Activated T-cell treated with anti-CD3 and anti-CD28 coated beads, Interleukin-2, amount 50 U/mL, for 72 hours (primary cell): ENCODE data around the gene GTF2IRD1. TPM values are rescaled to one million over a fixed set of nuclear protein-coding genes. Genes with fewer than 3 reads are reported as not detected.

Experiments
- ATAC-seq, 2 donors: fragments of 150-1000 bp; cut with Tn5 transposase; replicated peaks in 1 of 2; 2 replicates each; pipeline ENCODE4 v1.10.0; 2021; ENCODE audit warnings: moderate library complexity in 2 of 2, mild to moderate bottlenecking in 1 of 2
- DNase-seq, 2 donors: peaks; one replicate each; pipeline ENCODE4 v3.0.0; 2021 to 2022; ENCODE audit warnings: mixed read lengths in 1 of 2
- H3K27ac Mint-ChIP-seq: one replicate; pipeline ENCODE4 v1.8.0; 2022; ENCODE audit warnings: mild to moderate bottlenecking, moderate library complexity, mixed read lengths
- H3K27me3 Mint-ChIP-seq: one replicate; pipeline ENCODE4 v1.8.0; 2022; ENCODE audit warnings: low read depth, mixed read lengths
- H3K36me3 Mint-ChIP-seq, 2 donors: one replicate each; pipeline ENCODE4 v1.8.0; 2022; ENCODE audit warnings: mixed read lengths in 2 of 2, mild to moderate bottlenecking in 1 of 2; ENCODE audit not compliant: insufficient read depth in 2 of 2
- H3K4me1 Mint-ChIP-seq: one replicate; pipeline ENCODE4 v1.8.0; 2022; ENCODE audit warnings: low read depth, mixed read lengths
- H3K4me3 Mint-ChIP-seq, 2 donors: one replicate each; pipeline ENCODE4 v1.8.0; 2022; ENCODE audit warnings: mild to moderate bottlenecking in 2 of 2, mixed read lengths in 2 of 2, moderate library complexity in 2 of 2
- H3K9me3 Mint-ChIP-seq, 2 donors: one replicate each; pipeline ENCODE4 v1.8.0; 2022; ENCODE audit warnings: mixed read lengths in 2 of 2
- total RNA-seq, 2 donors: library from RNA; stranded (reverse); gene quantifications; one replicate each; pipeline ENCODE4 v1.2.3, GENCODE V29; 2022

GTF2IRD1 gene
- total RNA-seq, 2 donors from 2014 or later: 3.1 to 4.6 TPM

DNA sequence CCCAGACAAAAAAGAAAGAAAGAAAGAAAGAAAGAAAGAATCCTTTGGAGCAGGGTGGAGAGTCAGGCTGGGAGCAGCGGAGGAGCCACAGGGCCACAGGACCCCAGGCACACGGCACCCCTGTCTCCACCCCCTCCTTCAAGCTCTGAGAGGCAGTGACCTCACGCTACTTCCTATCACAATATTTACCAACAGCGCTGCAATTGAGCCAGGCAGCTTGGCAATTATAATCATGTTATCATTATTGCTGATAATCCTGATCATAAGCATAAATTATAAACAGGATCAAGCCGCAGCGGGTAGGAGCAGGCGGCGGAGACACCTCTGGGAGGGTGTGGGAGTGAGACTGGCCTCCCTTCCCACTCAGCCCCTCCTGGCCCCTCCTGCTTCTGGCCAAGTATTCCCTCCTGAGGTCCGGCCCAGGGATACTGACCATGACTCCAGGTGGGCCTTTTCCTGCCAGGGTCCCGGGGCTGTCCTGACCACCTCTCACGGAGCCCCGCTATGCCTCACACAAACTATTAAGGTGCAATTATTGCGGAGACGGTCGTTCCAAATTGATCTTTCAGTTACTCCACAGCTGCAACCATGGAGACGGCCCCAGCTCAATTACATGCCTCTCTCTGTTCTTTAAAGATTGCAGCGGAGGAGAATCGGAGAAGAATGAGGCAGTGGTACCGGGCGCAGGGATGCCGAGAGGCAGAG lies 10.0 kb upstream of the GTF2IRD1 start:
- ATAC-seq: no peak

DNA sequence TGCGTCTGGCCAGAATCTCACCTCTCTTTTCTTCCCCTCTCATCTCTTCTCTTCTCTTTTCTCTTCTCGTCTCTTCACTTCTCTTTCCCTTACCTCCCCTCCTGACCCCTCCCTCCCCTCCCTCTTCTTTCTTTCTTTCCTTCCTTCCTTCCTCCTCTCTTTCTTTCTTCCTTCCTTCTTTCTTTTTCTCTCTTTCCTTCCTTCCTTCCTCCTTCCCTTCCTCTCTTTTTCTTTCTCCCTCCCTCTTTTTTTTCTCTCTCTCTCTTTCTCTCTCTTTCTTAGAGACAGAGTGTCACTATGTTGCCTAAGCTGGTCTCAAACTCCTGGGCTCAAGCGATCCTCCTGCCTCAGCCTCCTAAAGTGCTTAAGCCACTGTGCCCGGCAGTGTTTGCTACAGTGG lies 4.6 kb upstream of the GTF2IRD1 start:
- Mint-ChIP-seq H3K27ac (no peak overlapping the region), H3K4me3 (no peak overlapping the region), H3K9me3 (no peaks in the 10 kb centered on the region), H3K4me1 (peaks cover 15% of the 10 kb centered on the region), H3K27me3 (no peaks in the 10 kb centered on the region), H3K36me3 (peaks cover 0 to 6% of the 10 kb centered on the region in 2 donors)
- ATAC-seq: no peak
- no peak for DNase-seq

More for the DNA sequence above, 10.0 kb upstream of the GTF2IRD1 start:
- Mint-ChIP-seq H3K9me3 (peaks cover 0 to 1% of the 10 kb centered on the region in 2 donors), H3K4me3 (no peak overlapping the region), H3K36me3 (no peaks in the 10 kb centered on the region), H3K4me1 (no peaks in the 10 kb centered on the region), H3K27me3 (no peaks in the 10 kb centered on the region), H3K27ac (no peak overlapping the region)
- DNase-seq: no peak

DNA sequence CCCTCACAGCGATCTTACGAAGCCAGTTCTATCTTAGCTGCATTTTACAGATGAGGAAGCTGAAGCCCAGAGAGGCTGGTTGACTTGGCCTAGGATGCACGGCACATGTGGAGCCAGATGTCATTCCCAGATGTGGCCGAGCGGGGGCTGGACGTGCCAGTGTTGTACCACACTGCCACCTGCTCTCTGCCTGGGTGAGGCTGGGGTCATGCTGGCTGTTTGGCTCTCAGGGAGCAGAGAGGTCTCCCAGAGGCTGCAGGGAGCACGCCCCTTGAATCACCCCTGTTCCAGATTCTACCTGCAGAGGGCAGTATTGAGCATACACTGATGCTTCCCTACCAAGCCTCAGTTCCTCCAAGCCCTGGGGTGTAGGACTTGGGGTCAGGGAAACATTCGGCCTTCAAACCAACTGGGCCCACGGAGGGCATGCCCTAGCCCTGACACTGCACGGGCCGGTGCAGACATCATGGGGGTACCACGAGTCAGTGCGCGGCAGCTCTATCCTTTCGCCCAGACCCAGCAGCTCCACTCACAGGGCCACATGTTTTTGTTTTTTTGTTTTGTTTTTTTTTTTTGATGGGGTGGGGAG lies 3.8 kb upstream of the GTF2IRD1 start:
- Mint-ChIP-seq H3K36me3 (peaks cover 0 to 6% of the 10 kb centered on the region in 2 donors), H3K27me3 (peaks cover under 1% of the 10 kb centered on the region), H3K9me3 (no peaks in the 10 kb centered on the region), H3K4me3 (no peak overlapping the region), H3K27ac (no peak overlapping the region), H3K4me1 (peaks cover 15% of the 10 kb centered on the region)
- no peak for ATAC-seq
- peak; percentile 72 to 80 for DNase-seq

GRCh38 chr7:74452748-74453321 lies 871 bp upstream of the GTF2IRD1 start:
- peak in 1 of 2 donors; percentile 0 for ATAC-seq
- H3K27ac Mint-ChIP-seq: peak overlapping the region; percentile 91

DNA sequence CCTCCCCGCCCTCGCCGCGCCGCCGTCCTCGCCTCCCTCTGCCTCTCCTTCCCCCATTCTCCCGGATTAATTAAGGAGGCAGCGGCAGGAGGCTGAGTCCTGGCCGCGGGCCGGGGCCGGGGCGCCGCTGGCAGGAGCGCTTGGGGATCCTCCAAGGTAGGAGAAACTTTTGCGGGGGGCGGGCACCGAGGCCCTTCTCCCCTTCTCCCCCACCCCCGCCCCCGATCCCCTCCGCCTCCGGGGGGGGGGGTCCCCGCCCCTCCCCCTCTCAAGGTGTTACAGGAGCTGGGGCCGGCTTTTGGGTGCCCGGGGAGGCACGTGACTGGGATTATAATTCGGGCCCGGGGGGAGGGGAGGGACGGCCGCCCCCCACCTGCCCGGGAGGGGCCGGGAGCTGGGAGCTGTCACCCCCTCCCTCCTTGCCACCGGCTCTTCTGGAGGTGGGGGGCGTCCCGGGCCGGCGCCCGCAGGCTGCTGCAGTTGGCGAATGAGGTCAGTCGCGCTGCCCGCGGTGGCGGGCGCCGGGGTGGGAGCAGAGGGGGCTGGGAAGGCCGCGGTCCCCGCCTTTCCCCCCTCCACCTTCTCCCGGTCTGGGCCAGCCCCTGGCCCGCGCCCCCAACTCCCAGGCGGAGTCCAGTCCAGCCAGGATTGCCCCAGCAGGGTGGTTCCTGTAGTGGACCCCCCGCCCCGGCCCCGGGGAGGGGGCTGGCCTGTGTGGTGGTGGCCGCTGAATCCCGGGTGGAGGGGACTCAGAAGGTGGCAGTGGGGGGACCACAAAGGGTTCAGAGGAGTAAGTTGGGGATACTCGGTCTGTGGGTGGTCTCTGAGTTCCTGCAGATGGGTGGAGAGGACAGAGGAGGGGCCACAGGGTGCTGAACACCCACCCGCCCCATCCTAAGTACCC lies 567 bp downstream of the GTF2IRD1 start:
- Mint-ChIP-seq H3K36me3 (peaks cover 0 to 6% of the 10 kb centered on the region in 2 donors), H3K9me3 (no peaks in the 10 kb centered on the region), H3K4me3 (peak overlapping the region; percentile 49 to 63), H3K27ac (no peak overlapping the region), H3K4me1 (peaks cover 15% of the 10 kb centered on the region), H3K27me3 (peaks cover 7% of the 10 kb centered on the region)
- ATAC-seq (no peak), DNase-seq (peak; percentile 31 to 32)

More at GRCh38 chr7:74452748-74453321, 871 bp upstream of the GTF2IRD1 start:
- peaks cover 0 to 6% of the 10 kb centered on the region in 2 donors for H3K36me3 Mint-ChIP-seq
- H3K9me3 Mint-ChIP-seq: no peaks in the 10 kb centered on the region
- peak in 1 of 2 donors; percentile 29 for DNase-seq
- peak overlapping the region; percentile 85 to 88 for H3K4me3 Mint-ChIP-seq
- H3K27me3 Mint-ChIP-seq: peaks cover 7% of the 10 kb centered on the region
- peaks cover 15% of the 10 kb centered on the region for H3K4me1 Mint-ChIP-seq

- Mint-ChIP-seq H3K9me3 (no peaks in the 10 kb centered on the region), H3K27me3 (peaks cover 7% of the 10 kb centered on the region), H3K4me1 (peaks cover 15% of the 10 kb centered on the region), H3K27ac (no peak overlapping the region), H3K36me3 (peaks cover 0 to 6% of the 10 kb centered on the region in 2 donors), H3K4me3 (peak overlapping the region; percentile 20 to 45)
- DNase-seq (no peak), ATAC-seq (no peak)
These were observed 1.2 kb downstream of the GTF2IRD1 start for GRCh38 chr7:74454925-74455288.

GRCh38 chr7:74455291-74455804 lies 1.6 kb downstream of the GTF2IRD1 start:
- ATAC-seq (no peak), DNase-seq (no peak)
- H3K27ac Mint-ChIP-seq: no peak overlapping the region
- H3K4me3 Mint-ChIP-seq: peak overlapping the region; percentile 20 to 45
- H3K36me3 Mint-ChIP-seq: peaks cover 0 to 6% of the 10 kb centered on the region in 2 donors
- H3K27me3 Mint-ChIP-seq: peaks cover 7% of the 10 kb centered on the region
- H3K4me1 Mint-ChIP-seq: peaks cover 15% of the 10 kb centered on the region
- H3K9me3 Mint-ChIP-seq: no peaks in the 10 kb centered on the region

- H3K4me1 Mint-ChIP-seq: peaks cover 15% of the 10 kb centered on the region
- no peaks in the 10 kb centered on the region for H3K9me3 Mint-ChIP-seq
- ATAC-seq (no peak), DNase-seq (no peak)
- no peak overlapping the region for H3K4me3 Mint-ChIP-seq
- H3K27me3 Mint-ChIP-seq: peaks cover 7% of the 10 kb centered on the region
- H3K36me3 Mint-ChIP-seq: peaks cover 0 to 6% of the 10 kb centered on the region in 2 donors
- no peak overlapping the region for H3K27ac Mint-ChIP-seq
These were observed 2.2 kb downstream of the GTF2IRD1 start for GRCh38 chr7:74455928-74456327.

GRCh38 chr7:74457007-74457406 lies 3.3 kb downstream of the GTF2IRD1 start:
- H3K27me3 Mint-ChIP-seq: peaks cover 7% of the 10 kb centered on the region
- peaks cover 0 to 6% of the 10 kb centered on the region in 2 donors for H3K36me3 Mint-ChIP-seq
- no peaks in the 10 kb centered on the region for H3K9me3 Mint-ChIP-seq
- DNase-seq (no peak), ATAC-seq (no peak)
- H3K4me3 Mint-ChIP-seq: no peak overlapping the region
- peaks cover 12% of the 10 kb centered on the region for H3K4me1 Mint-ChIP-seq
- H3K27ac Mint-ChIP-seq: no peak overlapping the region

- no peaks in the 10 kb centered on the region for H3K27me3 Mint-ChIP-seq
- no peaks in the 10 kb centered on the region for H3K9me3 Mint-ChIP-seq
- DNase-seq (no peak), ATAC-seq (no peak)
- no peak overlapping the region for H3K4me3 Mint-ChIP-seq
- peaks cover 6% of the 10 kb centered on the region for H3K4me1 Mint-ChIP-seq
- no peak overlapping the region for H3K27ac Mint-ChIP-seq
- no peaks in the 10 kb centered on the region for H3K36me3 Mint-ChIP-seq
These were observed 8.4 kb downstream of the GTF2IRD1 start for GRCh38 chr7:74461970-74462706.

GRCh38 chr7:74462707-74463100 lies 9.0 kb downstream of the GTF2IRD1 start:
- ATAC-seq (no peak), DNase-seq (no peak)
- no peaks in the 10 kb centered on the region for H3K27me3 Mint-ChIP-seq
- no peaks in the 10 kb centered on the region for H3K36me3 Mint-ChIP-seq
- no peak overlapping the region for H3K27ac Mint-ChIP-seq
- no peak overlapping the region for H3K4me3 Mint-ChIP-seq
- peaks cover 6% of the 10 kb centered on the region for H3K4me1 Mint-ChIP-seq
- H3K9me3 Mint-ChIP-seq: no peaks in the 10 kb centered on the region
